ENCODE measurements around the gene HERC2.

DNA sequence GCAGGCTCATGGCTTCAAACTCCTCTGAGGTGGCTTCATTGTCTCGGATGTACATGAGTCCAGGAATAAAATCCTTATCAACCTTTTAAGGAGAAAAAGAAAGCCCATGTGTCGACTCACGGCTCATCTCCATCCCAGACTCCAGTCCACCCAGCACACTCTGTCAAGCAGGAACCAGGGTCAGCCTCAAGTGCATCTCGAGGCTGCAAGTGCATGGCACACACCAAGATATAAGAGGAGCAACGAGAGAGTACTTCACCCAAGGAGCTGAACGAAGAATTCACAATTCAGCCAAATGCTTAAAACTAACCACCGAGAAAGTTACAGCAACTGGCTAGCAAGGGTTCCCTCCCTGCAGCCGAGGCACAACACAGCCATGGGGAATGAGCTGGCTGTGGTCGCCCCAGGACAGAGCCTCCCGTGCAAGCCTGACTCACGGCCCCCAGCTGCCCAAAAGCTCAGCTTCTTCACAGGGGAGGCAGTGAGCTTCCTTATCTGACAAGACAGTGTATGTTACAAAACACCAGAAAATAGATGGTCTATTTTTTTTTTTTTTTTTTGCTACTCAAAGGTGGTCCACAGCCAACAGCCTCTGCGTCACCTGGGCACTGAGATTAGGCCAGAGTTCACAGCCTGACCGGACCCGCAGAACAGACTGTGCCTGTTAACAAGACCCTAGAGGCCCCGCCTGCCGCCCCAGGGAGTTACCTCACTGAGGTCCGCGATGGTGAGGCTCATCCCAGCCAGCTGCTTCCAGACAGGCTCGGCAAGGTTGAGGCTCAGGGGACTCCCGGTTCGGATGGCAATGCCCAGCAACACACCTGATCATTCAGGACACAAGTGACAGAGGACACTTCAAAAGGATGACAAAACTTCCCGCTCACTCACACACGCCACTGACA lies 207.0 kb downstream of the HERC2 start:
- TF ChIP-seq, protein P1, sequence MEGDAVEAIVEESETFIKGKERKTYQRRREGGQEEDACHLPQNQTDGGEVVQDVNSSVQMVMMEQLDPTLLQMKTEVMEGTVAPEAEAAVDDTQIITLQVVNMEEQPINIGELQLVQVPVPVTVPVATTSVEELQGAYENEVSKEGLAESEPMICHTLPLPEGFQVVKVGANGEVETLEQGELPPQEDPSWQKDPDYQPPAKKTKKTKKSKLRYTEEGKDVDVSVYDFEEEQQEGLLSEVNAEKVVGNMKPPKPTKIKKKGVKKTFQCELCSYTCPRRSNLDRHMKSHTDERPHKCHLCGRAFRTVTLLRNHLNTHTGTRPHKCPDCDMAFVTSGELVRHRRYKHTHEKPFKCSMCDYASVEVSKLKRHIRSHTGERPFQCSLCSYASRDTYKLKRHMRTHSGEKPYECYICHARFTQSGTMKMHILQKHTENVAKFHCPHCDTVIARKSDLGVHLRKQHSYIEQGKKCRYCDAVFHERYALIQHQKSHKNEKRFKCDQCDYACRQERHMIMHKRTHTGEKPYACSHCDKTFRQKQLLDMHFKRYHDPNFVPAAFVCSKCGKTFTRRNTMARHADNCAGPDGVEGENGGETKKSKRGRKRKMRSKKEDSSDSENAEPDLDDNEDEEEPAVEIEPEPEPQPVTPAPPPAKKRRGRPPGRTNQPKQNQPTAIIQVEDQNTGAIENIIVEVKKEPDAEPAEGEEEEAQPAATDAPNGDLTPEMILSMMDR (IDR thresholded peaks at IDR 0.05): no peak
- TF ChIP-seq POLR2A (IDR thresholded peaks at IDR 0.05): no peak
